ENCODE measurements around the gene ZBTB20.

ZBTB20 gene

GRCh38 chr3:115164374-115165221, 17.5 kb upstream of the ZBTB20 start:
- H3K36me3 ChIP-seq (ENCODE audit: insufficient read depth, low read length) = no peaks in the 10 kb centered on the region
- H3K27me3 ChIP-seq (ENCODE audit: insufficient read depth, low read length) = no peaks in the 10 kb centered on the region
- H3K9ac ChIP-seq (ENCODE audit: low read depth, low read length) = no peak overlapping the region
- H3K4me3 ChIP-seq (ENCODE audit: low read length) = no peak overlapping the region
- WGBS = 96% methylated on average over 3 of the region's 3 CpGs
- peaks cover 5% of the 10 kb centered on the region; the same call in 1 of the 2 replicates for H3K4me1 ChIP-seq (ENCODE audit: insufficient read depth, low read length)
- no peak overlapping the region for H3K27ac ChIP-seq (ENCODE audit: low read depth, low read length)
- H3K9me3 ChIP-seq (ENCODE audit: insufficient read depth, low read depth, low read length) = no peaks in the 10 kb centered on the region

DNA sequence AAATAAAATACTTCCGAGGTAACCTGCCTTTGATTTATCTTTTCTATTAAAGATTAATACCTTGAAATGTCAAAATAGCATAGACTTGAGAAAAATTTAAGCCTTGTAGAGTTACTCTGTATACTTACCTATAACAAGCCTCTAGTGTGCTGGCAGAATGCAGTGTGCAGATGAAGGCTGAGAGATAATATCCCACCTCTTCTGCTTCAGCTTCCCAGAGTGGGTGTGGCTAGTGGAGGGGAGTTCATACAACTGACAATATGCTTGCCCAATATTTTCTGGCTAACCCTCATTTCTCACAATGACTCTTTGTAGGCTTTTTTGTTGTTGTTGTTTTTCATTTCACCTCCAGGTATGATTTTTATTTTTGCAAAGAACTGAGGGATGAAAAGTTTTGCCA, 15.7 kb upstream of the ZBTB20 start:
- Histone ChIP-seq H3K27ac (ENCODE audit: low read depth, low read length) (no peak overlapping the region), H3K27me3 (ENCODE audit: insufficient read depth, low read length) (no peaks in the 10 kb centered on the region), H3K36me3 (ENCODE audit: insufficient read depth, low read length) (no peaks in the 10 kb centered on the region), H3K9me3 (ENCODE audit: insufficient read depth, low read depth, low read length) (peaks cover 16% of the 10 kb centered on the region), H3K4me1 (ENCODE audit: insufficient read depth, low read length) (peaks cover 5% of the 10 kb centered on the region; the same call in 1 of the 2 replicates), H3K4me3 (ENCODE audit: low read length) (no peak overlapping the region), H3K9ac (ENCODE audit: low read depth, low read length) (no peak overlapping the region)
- WGBS = no CpG with 5 or more reads among the region's 1 CpG

DNA sequence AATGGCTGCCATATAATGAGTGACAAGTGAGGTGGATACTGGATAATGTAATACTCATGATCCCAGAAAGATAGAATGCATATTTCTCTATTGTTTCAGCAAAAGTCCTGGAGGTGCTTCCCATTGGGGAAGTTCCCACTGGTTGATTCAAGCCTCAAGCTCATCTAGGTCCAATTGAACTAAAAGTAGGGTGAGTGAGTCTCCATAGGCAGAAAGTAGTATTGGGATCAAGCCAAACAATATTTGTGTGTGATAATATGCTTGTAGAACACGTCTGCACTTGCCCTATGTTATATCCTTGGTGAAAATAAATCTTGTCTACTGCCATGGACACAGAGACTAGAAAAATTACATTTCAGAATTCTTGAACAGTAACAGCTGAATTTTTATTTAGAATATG, 14.8 kb upstream of the ZBTB20 start:
- H3K9ac ChIP-seq (ENCODE audit: low read depth, low read length) = no peak overlapping the region
- H3K9me3 ChIP-seq (ENCODE audit: insufficient read depth, low read depth, low read length) = peaks cover 16% of the 10 kb centered on the region
- H3K4me3 ChIP-seq (ENCODE audit: low read length) = no peak overlapping the region
- peaks cover 5% of the 10 kb centered on the region; the same call in 1 of the 2 replicates for H3K4me1 ChIP-seq (ENCODE audit: insufficient read depth, low read length)
- WGBS = 79% methylated on average over 1 of the region's 1 CpG
- H3K36me3 ChIP-seq (ENCODE audit: insufficient read depth, low read length) = no peaks in the 10 kb centered on the region
- H3K27me3 ChIP-seq (ENCODE audit: insufficient read depth, low read length) = no peaks in the 10 kb centered on the region
- no peak overlapping the region for H3K27ac ChIP-seq (ENCODE audit: low read depth, low read length)

- 91% methylated on average over 2 of the region's 4 CpGs for WGBS
- peaks cover 7% of the 10 kb centered on the region; the same call in 1 of the 2 replicates for H3K4me1 ChIP-seq (ENCODE audit: insufficient read depth, low read length)
- H3K9me3 ChIP-seq (ENCODE audit: insufficient read depth, low read depth, low read length) = peaks cover 16% of the 10 kb centered on the region
- H3K9ac ChIP-seq (ENCODE audit: low read depth, low read length) = no peak overlapping the region
- no peaks in the 10 kb centered on the region for H3K36me3 ChIP-seq (ENCODE audit: insufficient read depth, low read length)
- no peak overlapping the region for H3K27ac ChIP-seq (ENCODE audit: low read depth, low read length)
- H3K4me3 ChIP-seq (ENCODE audit: low read length) = no peak overlapping the region
- H3K27me3 ChIP-seq (ENCODE audit: insufficient read depth, low read length) = no peaks in the 10 kb centered on the region
Measured at GRCh38 chr3:115161168-115161834, 14.2 kb upstream of the ZBTB20 start.

- Histone ChIP-seq H3K9ac (ENCODE audit: low read depth, low read length) (no peak overlapping the region), H3K27me3 (ENCODE audit: insufficient read depth, low read length) (no peaks in the 10 kb centered on the region), H3K4me3 (ENCODE audit: low read length) (no peak overlapping the region), H3K36me3 (ENCODE audit: insufficient read depth, low read length) (no peaks in the 10 kb centered on the region), H3K9me3 (ENCODE audit: insufficient read depth, low read depth, low read length) (peaks cover 16% of the 10 kb centered on the region), H3K4me1 (ENCODE audit: insufficient read depth, low read length) (peaks cover 14% of the 10 kb centered on the region), H3K27ac (ENCODE audit: low read depth, low read length) (no peak overlapping the region)
- 95% methylated on average over 1 of the region's 1 CpG for whole genome bisulfite sequencing
Measured at GRCh38 chr3:115160295-115160694, 13.2 kb upstream of the ZBTB20 start.

GRCh38 chr3:115156046-115156654, 9.1 kb upstream of the ZBTB20 start:
- H3K27me3 ChIP-seq (ENCODE audit: insufficient read depth, low read length) = no peaks in the 10 kb centered on the region

GRCh38 chr3:115154611-115155010, 7.5 kb upstream of the ZBTB20 start:
- Histone ChIP-seq H3K9ac (ENCODE audit: low read depth, low read length) (no peak overlapping the region), H3K4me3 (ENCODE audit: low read length) (no peak overlapping the region), H3K27ac (ENCODE audit: low read depth, low read length) (no peak overlapping the region), H3K9me3 (ENCODE audit: insufficient read depth, low read depth, low read length) (peaks cover 16% of the 10 kb centered on the region), H3K27me3 (ENCODE audit: insufficient read depth, low read length) (no peaks in the 10 kb centered on the region), H3K36me3 (ENCODE audit: insufficient read depth, low read length) (no peaks in the 10 kb centered on the region), H3K4me1 (ENCODE audit: insufficient read depth, low read length) (peaks cover 9% of the 10 kb centered on the region)
- WGBS = 100% methylated on average over 2 of the region's 3 CpGs

More at GRCh38 chr3:115156046-115156654, 9.1 kb upstream of the ZBTB20 start:
- peaks cover 16% of the 10 kb centered on the region for H3K9me3 ChIP-seq (ENCODE audit: insufficient read depth, low read depth, low read length)
- no peaks in the 10 kb centered on the region for H3K36me3 ChIP-seq (ENCODE audit: insufficient read depth, low read length)
- no peak overlapping the region for H3K27ac ChIP-seq (ENCODE audit: low read depth, low read length)
- no peak overlapping the region for H3K9ac ChIP-seq (ENCODE audit: low read depth, low read length)
- peaks cover 12% of the 10 kb centered on the region for H3K4me1 ChIP-seq (ENCODE audit: insufficient read depth, low read length)
- no peak overlapping the region for H3K4me3 ChIP-seq (ENCODE audit: low read length)
- 62% methylated on average over 4 of the region's 4 CpGs for WGBS

- Histone ChIP-seq H3K4me1 (ENCODE audit: insufficient read depth, low read length) (peaks cover 14% of the 10 kb centered on the region), H3K27me3 (ENCODE audit: insufficient read depth, low read length) (no peaks in the 10 kb centered on the region), H3K36me3 (ENCODE audit: insufficient read depth, low read length) (no peaks in the 10 kb centered on the region), H3K9me3 (ENCODE audit: insufficient read depth, low read depth, low read length) (no peaks in the 10 kb centered on the region), H3K9ac (ENCODE audit: low read depth, low read length) (no peak overlapping the region), H3K27ac (ENCODE audit: low read depth, low read length) (no peak overlapping the region), H3K4me3 (ENCODE audit: low read length) (no peak overlapping the region)
- 89% methylated on average over 1 of the region's 2 CpGs for WGBS
Measured at GRCh38 chr3:115151921-115152320, 4.8 kb upstream of the ZBTB20 start.

DNA sequence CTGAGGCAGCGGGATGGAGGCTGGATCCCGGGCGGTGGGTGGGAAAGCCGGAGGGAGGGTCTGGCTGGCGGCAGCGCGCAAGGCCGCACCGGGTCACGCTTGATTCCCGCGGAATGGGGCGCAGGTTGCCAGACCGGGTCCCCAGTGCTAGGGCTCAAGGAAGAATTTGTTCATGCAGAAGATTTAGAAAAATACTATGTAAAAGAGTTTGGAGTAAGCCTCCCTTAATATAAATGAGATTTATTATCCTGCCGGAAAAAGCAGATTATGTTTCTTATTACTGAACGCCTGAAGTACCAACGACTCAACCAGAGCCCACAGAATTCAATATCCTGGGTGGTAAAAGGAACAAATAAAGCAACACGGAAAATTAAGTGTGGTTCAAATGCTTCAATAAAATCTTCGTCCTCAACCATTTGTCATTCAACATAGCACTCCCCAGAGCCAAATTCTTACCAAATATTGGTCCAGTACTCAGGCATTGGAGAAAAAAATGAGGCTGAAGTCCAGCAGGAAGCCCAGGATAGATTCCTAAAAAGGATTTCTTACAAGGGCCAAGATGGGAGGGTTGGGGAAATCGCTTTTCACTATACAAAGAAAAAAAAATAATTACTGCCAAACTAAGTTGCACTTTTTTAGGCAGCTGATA, 1.2 kb upstream of the ZBTB20 start:
- no peaks in the 10 kb centered on the region for H3K9me3 ChIP-seq (ENCODE audit: insufficient read depth, low read depth, low read length)
- peaks cover 9% of the 10 kb centered on the region; the same call in 1 of the 2 replicates for H3K4me1 ChIP-seq (ENCODE audit: insufficient read depth, low read length)
- H3K9ac ChIP-seq (ENCODE audit: low read depth, low read length) = peak overlapping the region; percentile 89
- H3K36me3 ChIP-seq (ENCODE audit: insufficient read depth, low read length) = no peaks in the 10 kb centered on the region
- peak overlapping the region; percentile 97 for H3K4me3 ChIP-seq (ENCODE audit: low read length)
- WGBS = 4% methylated on average over 16 of the region's 20 CpGs
- no peaks in the 10 kb centered on the region for H3K27me3 ChIP-seq (ENCODE audit: insufficient read depth, low read length)
- H3K27ac ChIP-seq (ENCODE audit: low read depth, low read length) = peak overlapping the region; percentile 87

DNA sequence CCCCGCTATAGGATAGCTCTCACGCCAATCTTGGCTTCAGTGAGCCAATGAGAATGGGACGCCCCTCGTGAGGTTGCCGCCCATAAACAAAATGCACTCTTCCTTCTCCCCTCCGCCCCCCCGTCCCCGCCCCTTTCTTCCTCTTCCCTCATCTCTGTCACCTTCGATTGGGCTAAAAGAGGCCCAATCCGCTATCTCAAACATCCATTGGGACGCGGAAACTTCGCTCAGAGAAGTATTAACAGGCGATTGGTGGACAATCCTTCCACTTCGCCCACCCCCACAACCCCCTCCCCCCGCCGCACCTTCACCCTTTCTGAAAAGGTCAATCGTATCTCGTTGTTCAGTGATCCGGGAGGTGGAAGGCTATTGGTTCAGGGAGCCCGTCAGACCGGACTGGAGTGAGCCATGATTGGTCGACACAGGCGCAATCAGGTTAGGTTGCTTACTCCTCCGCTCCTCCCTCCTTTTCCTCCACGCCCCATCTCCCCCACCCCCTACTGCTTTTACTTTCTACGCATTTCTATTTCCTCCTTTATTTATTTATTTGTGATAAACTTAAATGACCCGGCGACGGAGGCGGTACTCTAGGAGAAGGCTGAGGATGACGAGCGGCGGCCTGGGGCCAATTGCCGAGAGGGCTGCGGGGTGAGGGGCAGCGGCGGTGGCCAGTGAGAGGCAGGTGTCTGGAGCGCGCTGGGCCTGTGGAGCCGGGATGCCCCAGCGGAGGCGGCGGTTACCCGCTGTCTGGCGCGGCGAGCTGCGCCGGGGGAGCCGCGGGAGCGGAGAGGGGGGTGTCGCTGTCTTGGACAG, 447 bp upstream of the ZBTB20 start:
- WGBS = under 1% methylated on average over 53 of the region's 54 CpGs
- H3K4me1 ChIP-seq (ENCODE audit: insufficient read depth, low read length) = peaks cover 9% of the 10 kb centered on the region; the same call in 1 of the 2 replicates
- H3K9ac ChIP-seq (ENCODE audit: low read depth, low read length) = peak overlapping the region; percentile 89
- peak overlapping the region; percentile 97 for H3K4me3 ChIP-seq (ENCODE audit: low read length)
- no peaks in the 10 kb centered on the region for H3K27me3 ChIP-seq (ENCODE audit: insufficient read depth, low read length)
- H3K9me3 ChIP-seq (ENCODE audit: insufficient read depth, low read depth, low read length) = no peaks in the 10 kb centered on the region
- H3K27ac ChIP-seq (ENCODE audit: low read depth, low read length) = peak overlapping the region; percentile 87
- H3K36me3 ChIP-seq (ENCODE audit: insufficient read depth, low read length) = no peaks in the 10 kb centered on the region
